Esophagus muscularis mucosa (tissue), 4 donors: ENCODE results near the gene HK3. TPM values are rescaled to one million over a fixed set of nuclear protein-coding genes. Genes with fewer than 3 reads are reported as not detected.
A peak's percentile ranks its signal among the peaks of the same experiment; 100 is the strongest.

Experiments
- DNase-seq: peaks from one replicate; pipeline ENCODE4 v3.0.0-alpha.2; 2017; ENCODE audit errors: extremely low spot score
- H3K27ac ChIP-seq, 4 donors: fragments of 200-600 bp; sonication (generic); replicated peaks in 1 of 4; 1 replicate in 3 of 4; 2 replicates in 1 of 4; pipeline ENCODE4 v1.5.1; 2016 to 2019; ENCODE audit warnings: mild to moderate bottlenecking in 1 of 4
- H3K27me3 ChIP-seq, 4 donors: fragments of 200-600 bp; sonication (generic); one replicate each; pipeline versions ENCODE4 v1.5.1 to v1.6.0; 2016 to 2019
- H3K36me3 ChIP-seq, 4 donors: fragments of 200-600 bp; sonication (generic); one replicate each; pipeline ENCODE4 v1.5.1; 2016 to 2019
- H3K4me1 ChIP-seq, 4 donors: fragments of 200-600 bp; sonication (generic); one replicate each; pipeline ENCODE4 v1.5.1; 2016 to 2019
- H3K4me3 ChIP-seq, 4 donors: fragments of 200-600 bp; sonication (generic); 1 replicate in 2 of 4; 2 replicates in 2 of 4; pipeline ENCODE4 v1.5.1; 2016 to 2019; ENCODE audit warnings: mild to moderate bottlenecking in 4 of 4, moderate library complexity in 1 of 4
- H3K9me3 ChIP-seq, 4 donors: fragments of 200-600 bp; sonication (generic); 1 replicate in 3 of 4; 2 replicates in 1 of 4; pipeline ENCODE4 v1.5.1; 2016 to 2019
- CTCF ChIP-seq, 3 experiments: fragments of 200-600 bp in 2 of 3; fragments of 450-650 bp in 1 of 3; sonication (generic) in 2 of 3; IDR thresholded peaks; one replicate each; pipeline ENCODE4 v1.5.1; 2017 to 2019; ENCODE audit warnings: antibody characterized with exemption in 3 of 3, mild to moderate bottlenecking in 2 of 3, moderate library complexity in 1 of 3
- EP300 ChIP-seq: sonication (generic); formaldehyde crosslinking; IDR thresholded peaks from one replicate; pipeline ENCODE4 v1.6.1; 2017; ENCODE audit warnings: antibody characterized with exemption
- POLR2A ChIP-seq: fragments of 450-650 bp; IDR thresholded peaks from one replicate; pipeline ENCODE4 v1.6.1; 2017; ENCODE audit warnings: antibody characterized with exemption, moderate library complexity, mild to moderate bottlenecking, low read depth
- POLR2AphosphoS5 ChIP-seq, 2 donors: sonication (generic); formaldehyde crosslinking; IDR thresholded peaks; one replicate each; pipeline ENCODE4 v1.6.1; 2017; ENCODE audit warnings: antibody characterized with exemption in 2 of 2
- WGBS: methylation state at CpG from one replicate; pipeline ENCODE4 v1.1.5; 2018; 5-methylcytosine and 5-hydroxymethylcytosine counted together
- intact Hi-C: fragments of 100-400 bp; cut with DNase I; formaldehyde crosslinking; loops from one replicate; pipeline ENCODE4 v1.15.1; 2023
- total RNA-seq, 4 donors: library from RNA; depleted of rRNA; stranded (reverse); fragments of >200 nt; gene quantifications; one replicate each; pipeline versions ENCODE4 v1.1.0 to v1.2.1, GENCODE V29; 2016

HK3 gene
- 10 to 100 TPM in 1 of 4 donors, 1 to 10 TPM in 3; 3.8 to 11.6 (median 6.9) TPM for total RNA-seq

GRCh38 chr5:176899296-176899891, at the start of gene HK3:
Gene HK3 (minus strand): TSS chr5:176899346. CDS start chr5:176896159, 3,187 bp downstream.
- Histone ChIP-seq H3K36me3 (peaks cover 9 to 30% (median 21%) of the 10 kb centered on the region in 4 donors), H3K27me3 (no peaks in the 10 kb centered on the region), H3K4me1 (peaks cover 0 to 13% (median 5%) of the 10 kb centered on the region in 4 donors), H3K4me3 (peak within 1 kb of the TSS in 3 of 4 donors; percentile 4 to 22 (median 5)), H3K9me3 (no peaks in the 10 kb centered on the region), H3K27ac (no peak within 1 kb of the TSS)
- DNase-seq: peak; percentile 86
- intact Hi-C loops: no loop called here
- peak in 1 of 2 donors; percentile 38 for TF ChIP-seq POLR2AphosphoS5 (IDR thresholded peaks at IDR 0.05)
- no peak for TF ChIP-seq EP300
- TF ChIP-seq POLR2A: no peak
- 79% methylated on average over 9 of the region's 9 CpGs for WGBS

GRCh38 chr5:176948458-176948857, 49.3 kb upstream of the HK3 start:
- Histone ChIP-seq H3K4me3 (no peak overlapping the region), H3K4me1 (peaks cover 5 to 9% (median 7%) of the 10 kb centered on the region in 4 donors), H3K27ac (no peak overlapping the region), H3K9me3 (no peaks in the 10 kb centered on the region), H3K36me3 (peaks cover 13 to 86% (median 43%) of the 10 kb centered on the region in 4 donors), H3K27me3 (no peaks in the 10 kb centered on the region)
- WGBS: 62% methylated on average over 1 of the region's 1 CpG
- intact Hi-C loops: no loop called here
- DNase-seq: no peak
- TF ChIP-seq POLR2AphosphoS5 (IDR thresholded peaks at IDR 0.05) (no peak), CTCF (IDR thresholded peaks at IDR 0.05) (no peak), EP300 (no peak), POLR2A (no peak)

GRCh38 chr5:176947847-176948246, 48.7 kb upstream of the HK3 start:
- peaks cover 17 to 86% (median 48%) of the 10 kb centered on the region in 4 donors for H3K36me3 ChIP-seq
- H3K27ac ChIP-seq: no peak overlapping the region
- H3K4me3 ChIP-seq: no peak overlapping the region
- no peaks in the 10 kb centered on the region for H3K27me3 ChIP-seq
- WGBS: 88% methylated on average over 2 of the region's 2 CpGs
- intact Hi-C loops: no loop called here
- peaks cover 5 to 9% (median 7%) of the 10 kb centered on the region in 4 donors for H3K4me1 ChIP-seq
- TF ChIP-seq POLR2AphosphoS5 (IDR thresholded peaks at IDR 0.05) (no peak), CTCF (IDR thresholded peaks at IDR 0.05) (no peak), EP300 (no peak), POLR2A (no peak)
- H3K9me3 ChIP-seq: no peaks in the 10 kb centered on the region
- DNase-seq: no peak

- TF ChIP-seq POLR2AphosphoS5 (IDR thresholded peaks at IDR 0.05) (no peak), CTCF (IDR thresholded peaks at IDR 0.05) (no peak), EP300 (no peak), POLR2A (no peak)
- H3K36me3 ChIP-seq: peaks cover 23 to 73% (median 43%) of the 10 kb centered on the region in 4 donors
- DNase-seq: no peak
- no peak overlapping the region for H3K4me3 ChIP-seq
- H3K27ac ChIP-seq: no peak overlapping the region
- WGBS: 60% methylated on average over 2 of the region's 2 CpGs
- H3K4me1 ChIP-seq: peaks cover 7 to 24% (median 19%) of the 10 kb centered on the region in 4 donors
- H3K9me3 ChIP-seq: no peaks in the 10 kb centered on the region
- H3K27me3 ChIP-seq: no peaks in the 10 kb centered on the region
- intact Hi-C loops: no loop called here
Observed at GRCh38 chr5:176944268-176944667, 45.1 kb upstream of the HK3 start.

- H3K4me1 ChIP-seq: peaks cover 7 to 24% (median 17%) of the 10 kb centered on the region in 4 donors
- no peaks in the 10 kb centered on the region for H3K27me3 ChIP-seq
- no peak overlapping the region for H3K27ac ChIP-seq
- intact Hi-C loops: no loop called here
- no peaks in the 10 kb centered on the region for H3K9me3 ChIP-seq
- peaks cover 23 to 73% (median 45%) of the 10 kb centered on the region in 4 donors for H3K36me3 ChIP-seq
- no peak for DNase-seq
- 63% methylated on average over 1 of the region's 1 CpG for WGBS
- TF ChIP-seq EP300: no peak
- no peak for TF ChIP-seq POLR2AphosphoS5 (IDR thresholded peaks at IDR 0.05)
- TF ChIP-seq POLR2A: no peak
- no peak for TF ChIP-seq CTCF (IDR thresholded peaks at IDR 0.05)
- no peak overlapping the region for H3K4me3 ChIP-seq
Observed at GRCh38 chr5:176943816-176944215, 44.7 kb upstream of the HK3 start.
